Embryonic facial prominence (tissue), 1 donor: ENCODE measurements around the gene ATG7.
A peak's percentile ranks its signal among the peaks of the same experiment; 100 is the strongest.
"Not testable (repeated sequence)": the region's sequence is repeated elsewhere in the genome, so short reads cannot be mapped to it uniquely, and the experiment has no call there.

Source experiments
- DNase-seq: peaks from one replicate; pipeline ENCODE4 v3.0.0-alpha.2; 2016; ENCODE audit errors: extremely low spot score

ATG7 gene

GRCh38 chr3:11568503-11569155, 296.4 kb downstream of the ATG7 start:
- no peak for DNase-seq

DNA sequence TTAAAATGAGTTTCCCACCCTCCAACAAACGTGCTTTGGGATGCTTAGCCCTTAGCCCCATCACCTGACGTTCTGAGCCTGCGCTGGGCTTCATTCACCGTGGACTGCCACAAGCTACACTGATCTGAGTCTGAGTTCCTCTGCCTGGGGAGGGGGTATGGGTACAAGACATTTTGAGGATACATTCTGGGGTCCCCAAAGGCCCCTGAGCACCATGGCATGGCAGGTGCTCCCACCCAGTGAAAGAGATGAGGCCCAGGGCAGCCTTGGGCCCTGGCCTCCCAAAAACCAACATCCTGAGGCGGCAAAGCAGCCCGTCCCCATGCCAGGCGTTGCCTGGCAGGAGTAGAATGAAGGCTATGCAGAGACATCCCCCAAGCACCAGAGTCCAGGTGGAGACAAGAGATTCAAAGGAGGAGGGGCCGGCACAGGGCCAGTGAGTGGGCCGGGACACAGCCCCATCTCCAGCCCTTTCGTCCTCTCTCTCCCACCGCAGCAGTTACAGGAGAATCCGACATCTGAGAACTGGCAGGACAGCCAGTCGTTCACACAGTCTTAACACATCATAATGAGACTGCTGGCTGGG, 297.1 kb downstream of the ATG7 start:
- no peak for DNase-seq

GRCh38 chr3:11570251-11570650, 298.1 kb downstream of the ATG7 start:
- no peak for DNase-seq

DNA sequence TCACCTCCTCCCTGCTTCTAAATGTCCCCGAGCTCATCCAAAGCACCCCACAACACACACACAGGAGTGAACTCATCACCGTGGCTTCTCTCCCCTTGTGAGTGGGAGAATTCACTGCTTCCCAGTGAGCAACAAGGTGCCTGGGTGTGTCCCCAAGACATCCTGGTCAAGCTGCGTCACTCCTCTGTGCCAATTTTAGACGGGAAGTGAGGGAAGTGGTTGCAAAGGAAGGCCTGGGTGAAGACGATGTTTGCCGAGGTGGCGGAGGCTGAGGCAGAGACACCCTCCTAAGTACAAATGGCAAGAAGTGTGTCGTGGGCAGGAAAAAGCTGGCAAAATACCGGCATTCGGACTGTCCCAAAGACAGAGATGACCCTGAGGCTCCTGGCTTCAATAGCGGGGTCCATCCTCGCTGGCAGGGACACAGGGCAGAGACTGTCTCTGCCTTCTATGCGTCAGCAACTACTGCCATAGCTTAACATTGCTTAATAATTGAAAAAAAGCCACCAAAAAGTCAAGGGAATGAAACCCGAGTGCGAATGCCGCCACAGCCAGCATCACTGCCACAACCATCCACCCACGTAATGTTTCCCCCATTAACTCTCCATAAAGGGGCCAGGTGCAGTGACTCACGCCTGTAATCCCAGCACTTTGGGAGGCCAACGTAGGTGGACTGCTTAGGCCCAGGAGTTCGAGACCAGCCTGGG, 298.7 kb downstream of the ATG7 start:
- DNase-seq, result no peak

GRCh38 chr3:11572660-11573059, 300.5 kb downstream of the ATG7 start:
- not testable (repeated sequence) for DNase-seq

DNA sequence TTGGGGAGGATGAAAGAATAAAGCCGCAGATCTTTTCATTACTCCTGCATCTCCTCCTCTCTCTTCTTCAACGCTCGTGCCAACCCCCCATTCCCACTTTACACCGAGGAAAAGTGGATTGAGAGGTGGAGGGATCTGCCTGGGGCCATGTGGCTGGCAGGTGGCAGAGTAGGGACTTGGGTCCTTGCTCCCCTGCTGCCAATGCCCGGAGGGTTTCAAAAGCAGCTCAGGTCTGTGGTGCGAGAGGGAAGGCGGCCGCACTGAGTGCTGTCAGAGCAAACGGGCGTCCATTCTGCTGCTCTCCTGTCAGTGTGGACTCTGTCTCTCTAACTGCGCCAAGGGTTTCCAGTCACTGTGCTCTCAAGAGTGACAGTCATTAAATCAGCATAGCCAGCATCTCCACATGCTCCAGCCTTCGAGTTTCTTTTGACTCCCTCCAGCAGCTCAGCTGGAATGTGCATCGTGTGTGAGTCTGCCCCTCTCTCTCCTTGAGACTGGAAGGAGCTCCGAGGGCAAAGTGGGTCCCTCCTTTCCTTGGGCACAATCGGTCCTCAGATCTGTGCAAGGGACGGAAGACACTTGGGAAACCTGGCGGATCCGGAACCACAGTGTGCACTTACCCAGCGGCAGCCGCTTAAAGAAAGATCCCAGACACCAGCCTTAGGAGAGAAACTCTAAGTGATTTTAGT, 302.9 kb downstream of the ATG7 start:
- DNase-seq, result no peak

DNA sequence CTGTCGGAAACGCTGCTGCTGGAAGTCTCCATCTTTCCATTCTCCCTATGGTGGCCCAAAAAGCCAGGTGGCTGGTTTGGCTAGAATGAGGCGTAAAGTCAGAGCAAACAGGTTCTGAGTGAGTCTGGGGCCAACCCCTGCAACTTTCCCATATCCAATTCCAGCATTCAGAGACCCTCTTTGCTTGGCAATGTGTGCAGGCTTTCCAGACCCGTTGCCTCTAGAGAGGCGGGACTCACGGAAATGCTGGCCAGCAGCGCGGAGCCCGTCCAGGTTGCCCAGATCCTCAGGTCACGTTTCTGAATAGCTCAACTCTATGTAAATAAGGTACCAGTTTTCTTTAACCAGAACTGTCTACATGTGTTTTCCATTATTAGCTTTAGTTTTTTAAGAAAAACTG, 303.5 kb downstream of the ATG7 start:
- DNase-seq, result no peak

DNA sequence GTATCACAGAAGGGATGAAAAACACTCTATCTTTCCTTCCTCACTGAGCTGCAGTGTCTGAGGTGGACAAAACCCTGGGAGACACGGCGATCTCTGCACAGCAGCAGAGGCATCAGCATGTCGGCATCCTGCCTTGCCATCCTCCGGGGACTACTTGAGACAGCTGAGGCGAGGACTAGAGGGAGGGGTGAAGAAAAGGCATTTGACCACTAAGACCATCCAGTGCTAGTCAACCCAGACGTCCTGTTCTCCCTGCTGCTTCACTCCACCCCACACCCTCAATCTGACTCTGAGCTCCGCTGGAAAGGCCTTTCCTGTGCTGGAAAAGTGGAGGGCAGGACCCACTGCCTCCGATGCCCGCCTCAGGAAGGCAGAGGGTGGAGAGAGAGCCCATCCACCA, 304.3 kb downstream of the ATG7 start:
- no peak for DNase-seq

DNA sequence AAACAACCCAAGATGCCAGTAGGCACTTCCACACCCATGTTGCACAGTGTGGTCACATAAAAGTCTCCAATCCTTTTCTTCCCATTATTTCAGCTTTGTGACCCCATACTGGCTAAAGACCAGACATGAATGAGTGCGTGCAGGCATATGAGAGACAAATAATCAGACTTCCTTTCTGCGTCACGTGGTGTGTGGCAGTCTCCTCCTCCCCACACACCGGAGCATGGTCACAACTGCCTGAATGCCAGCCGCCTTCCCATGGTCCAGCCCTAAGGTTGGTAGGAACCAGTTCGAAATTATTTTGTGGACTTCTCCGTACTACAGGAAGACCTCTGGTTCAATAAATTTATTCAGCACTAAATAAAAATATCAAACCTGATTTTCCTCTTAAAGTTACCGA, 306.0 kb downstream of the ATG7 start:
- no peak for DNase-seq

DNA sequence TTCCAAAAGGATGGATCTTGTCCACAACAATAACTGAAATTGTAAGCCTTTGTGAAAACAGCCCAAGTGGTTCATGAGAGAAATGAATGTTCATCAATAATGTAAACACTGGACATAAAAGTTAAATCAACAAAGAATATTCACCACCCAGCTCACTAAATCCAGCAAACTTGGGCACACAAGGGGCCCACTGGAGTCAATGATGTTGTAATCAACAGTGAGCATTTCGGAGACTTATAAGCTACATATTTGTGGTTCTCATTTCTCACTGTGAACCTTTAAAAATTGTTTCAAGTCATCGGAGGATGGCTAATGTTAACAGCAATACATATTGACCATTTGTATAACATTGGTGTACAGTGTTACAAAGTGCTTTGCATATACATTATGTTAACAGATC, 308.4 kb downstream of the ATG7 start:
- no peak for DNase-seq

DNA sequence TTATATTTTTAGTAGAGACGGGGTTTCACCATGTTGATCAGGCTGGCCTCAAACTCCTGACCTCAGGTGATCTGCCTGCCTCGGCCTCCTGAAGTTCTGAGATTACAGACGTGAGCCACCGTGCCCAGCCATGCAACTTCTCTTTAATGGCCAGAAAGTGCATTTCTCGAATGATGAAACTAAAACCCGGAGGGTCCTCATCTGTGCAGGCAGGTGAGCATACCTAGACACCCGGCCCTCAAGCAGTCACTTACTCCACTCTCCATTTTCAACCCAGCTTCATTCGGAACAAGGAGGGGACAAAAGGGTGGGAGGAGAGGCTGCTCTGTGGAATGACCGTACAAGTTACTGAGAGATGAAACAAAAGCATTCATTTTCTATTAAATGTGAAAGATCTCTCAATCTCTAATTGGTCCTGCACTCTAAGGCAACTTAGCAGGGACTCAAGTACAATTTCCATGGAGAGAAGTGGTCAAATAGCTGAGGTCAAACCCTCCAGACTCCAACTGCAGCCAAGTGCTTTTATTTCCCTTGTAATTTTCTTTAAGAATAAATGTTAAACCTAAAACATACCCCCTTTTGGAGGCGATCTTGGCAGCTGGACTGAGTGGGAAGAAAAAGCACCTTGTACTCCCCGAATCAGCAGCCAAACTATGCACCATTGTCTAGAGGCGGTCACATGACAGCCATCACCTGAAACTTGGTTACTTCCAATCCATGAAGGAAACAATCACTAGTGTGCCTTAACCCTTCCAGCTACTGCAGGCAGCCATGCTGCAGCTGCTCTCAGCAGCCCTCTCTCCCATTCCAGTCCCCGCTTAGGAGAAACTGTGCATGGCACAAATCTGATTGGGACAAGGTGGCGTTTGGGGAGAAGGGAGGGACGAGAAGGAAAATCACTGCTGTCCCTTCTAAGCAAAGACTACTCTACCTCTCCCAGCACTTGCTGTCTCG, 309.3 kb downstream of the ATG7 start:
- DNase-seq, result peak; percentile 59

- peak; percentile 87 for DNase-seq
Measured at GRCh38 chr3:11582191-11582968, 310.2 kb downstream of the ATG7 start.

GRCh38 chr3:11583235-11583634, 311.0 kb downstream of the ATG7 start:
- DNase-seq, result peak; percentile 53

DNA sequence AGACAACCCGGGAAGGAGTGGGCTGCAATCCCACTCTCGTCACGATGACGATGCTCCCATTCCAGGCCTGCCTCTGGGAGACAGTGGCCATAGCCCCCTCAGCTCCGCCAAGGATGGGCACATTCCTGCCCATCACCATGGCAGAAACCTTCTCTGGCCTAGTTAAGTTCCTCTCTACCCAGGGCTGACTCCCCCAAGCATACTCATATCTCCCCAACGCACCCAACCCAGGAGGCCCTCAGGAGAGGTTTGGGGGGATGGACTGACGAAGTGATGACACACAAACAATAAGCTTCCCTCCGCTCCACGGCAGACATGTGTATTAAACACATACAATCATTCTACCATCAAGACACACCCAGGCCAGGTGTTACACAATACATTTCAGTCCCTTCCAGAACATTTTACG, 311.4 kb downstream of the ATG7 start:
- no peak for DNase-seq

DNA sequence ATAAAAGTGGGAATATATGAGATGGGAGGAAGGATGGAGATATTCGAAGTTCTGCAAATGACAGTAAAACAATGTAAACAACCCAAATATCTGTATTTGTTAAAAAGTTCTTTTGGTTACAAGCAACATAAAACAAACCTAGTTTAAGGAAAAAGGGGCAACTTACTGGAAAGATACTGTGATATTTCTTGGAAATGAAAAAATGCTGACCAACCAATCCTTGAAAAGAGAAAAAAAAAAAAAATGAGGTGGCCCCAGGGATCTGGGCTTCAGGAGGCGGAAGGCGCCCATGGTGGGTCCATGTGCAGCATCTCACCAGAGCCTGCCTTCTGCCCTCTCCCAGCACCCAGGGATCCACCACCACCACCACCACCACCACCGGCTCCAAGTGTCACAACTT, 312.4 kb downstream of the ATG7 start:
- DNase-seq, result no peak

GRCh38 chr3:11587766-11588165, 315.6 kb downstream of the ATG7 start:
- DNase-seq, result no peak

DNA sequence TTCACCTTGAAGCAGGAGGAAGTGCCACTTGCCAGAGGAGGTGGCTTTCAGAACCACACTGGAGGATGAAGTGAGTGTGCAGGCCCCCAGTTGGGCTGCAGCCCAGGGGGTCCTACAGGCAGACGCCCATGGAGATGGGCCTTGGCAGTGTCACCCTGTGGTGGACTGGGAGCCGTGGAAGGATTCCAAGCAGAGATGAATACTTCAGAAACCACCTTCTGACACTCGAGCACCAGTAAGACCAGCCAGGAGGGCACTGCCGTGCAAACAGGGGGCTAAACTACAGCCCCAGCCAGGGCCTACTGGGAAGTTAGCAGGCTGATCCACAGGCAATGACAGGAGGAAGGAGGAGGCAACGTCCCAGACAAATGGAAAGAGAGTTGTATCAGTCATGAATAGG, 316.1 kb downstream of the ATG7 start:
- DNase-seq, result no peak

GRCh38 chr3:11588755-11589154, 316.6 kb downstream of the ATG7 start:
- no peak for DNase-seq

GRCh38 chr3:11589706-11590105, 317.5 kb downstream of the ATG7 start:
- DNase-seq, result no peak

GRCh38 chr3:11591002-11591355, 318.8 kb downstream of the ATG7 start:
- DNase-seq, result no peak
